ENCODE results near the gene ZC3H18. TPM values are rescaled to one million over a fixed set of nuclear protein-coding genes. Genes with fewer than 3 reads are reported as not detected.

ZC3H18 gene
- polyA plus RNA-seq, 1 experiment, result 11.2 TPM

- ChIA-PET CTCF (no interaction called here), POLR2A (no interaction called here)
- Histone ChIP-seq H3K27me3 (ENCODE audit: control insufficient read depth, insufficient read depth, low read length) (no peaks in the 10 kb centered on the region), H3K36me3 (ENCODE audit: control insufficient read depth, insufficient read depth, low read length) (peaks cover 19% of the 10 kb centered on the region), H3K4me3 (ENCODE audit: low read depth, low read length) (no peak overlapping the region)
- DNase-seq (ENCODE audit: low read depth), result no peak
- no peak for TF ChIP-seq CTCF (IDR thresholded peaks at IDR 0.05; ENCODE audit: insufficient read depth, low read depth, low read length)
Measured at GRCh38 chr16:88577166-88577565, 7.0 kb downstream of the ZC3H18 start.

- Histone ChIP-seq H3K36me3 (ENCODE audit: control insufficient read depth, insufficient read depth, low read length) (peaks cover 21% of the 10 kb centered on the region), H3K4me3 (ENCODE audit: low read depth, low read length) (no peak overlapping the region), H3K27me3 (ENCODE audit: control insufficient read depth, insufficient read depth, low read length) (no peaks in the 10 kb centered on the region)
- no peak for DNase-seq (ENCODE audit: low read depth)
- CTCF ChIA-PET, result no interaction called here
- no peak for TF ChIP-seq CTCF (IDR thresholded peaks at IDR 0.05; ENCODE audit: insufficient read depth, low read depth, low read length)
- POLR2A ChIA-PET, result no interaction called here
Measured at GRCh38 chr16:88578446-88579313, 8.5 kb downstream of the ZC3H18 start.

GRCh38 chr16:88580371-88580770, 10.2 kb downstream of the ZC3H18 start:
- Histone ChIP-seq H3K4me3 (ENCODE audit: low read depth, low read length) (no peak overlapping the region), H3K36me3 (ENCODE audit: control insufficient read depth, insufficient read depth, low read length) (peaks cover 21% of the 10 kb centered on the region), H3K27me3 (ENCODE audit: control insufficient read depth, insufficient read depth, low read length) (no peaks in the 10 kb centered on the region)
- ChIA-PET CTCF (no interaction called here), POLR2A (no interaction called here)
- no peak for TF ChIP-seq CTCF (IDR thresholded peaks at IDR 0.05; ENCODE audit: insufficient read depth, low read depth, low read length)
- DNase-seq (ENCODE audit: low read depth), result no peak

GRCh38 chr16:88581033-88581432, 10.8 kb downstream of the ZC3H18 start:
- peaks cover 21% of the 10 kb centered on the region for H3K36me3 ChIP-seq (ENCODE audit: control insufficient read depth, insufficient read depth, low read length)
- CTCF ChIA-PET, result no interaction called here
- TF ChIP-seq CTCF (IDR thresholded peaks at IDR 0.05; ENCODE audit: insufficient read depth, low read depth, low read length), result no peak

GRCh38 chr16:88582912-88583575, 12.8 kb downstream of the ZC3H18 start:
- no peaks in the 10 kb centered on the region for H3K27me3 ChIP-seq (ENCODE audit: control insufficient read depth, insufficient read depth, low read length)
- POLR2A ChIA-PET, result no interaction called here
- H3K36me3 ChIP-seq (ENCODE audit: control insufficient read depth, insufficient read depth, low read length), result peaks cover 23% of the 10 kb centered on the region
- no peak overlapping the region for H3K4me3 ChIP-seq (ENCODE audit: low read depth, low read length)
- no peak for DNase-seq (ENCODE audit: low read depth)
- CTCF ChIA-PET, result interaction anchor here (1.2 kb wide), 1 partner anchor 13 kb away, joined by 3 read pairs; the partner anchor contains the start of gene ZC3H18
- no peak for TF ChIP-seq CTCF (IDR thresholded peaks at IDR 0.05; ENCODE audit: insufficient read depth, low read depth, low read length)

More at GRCh38 chr16:88581033-88581432, 10.8 kb downstream of the ZC3H18 start:
- no peak for DNase-seq (ENCODE audit: low read depth)
- no peak overlapping the region for H3K4me3 ChIP-seq (ENCODE audit: low read depth, low read length)
- no peaks in the 10 kb centered on the region for H3K27me3 ChIP-seq (ENCODE audit: control insufficient read depth, insufficient read depth, low read length)
- POLR2A ChIA-PET, result no interaction called here

All from BJ (cell line).